ENCODE measurements around the gene RBMS1.

DNA sequence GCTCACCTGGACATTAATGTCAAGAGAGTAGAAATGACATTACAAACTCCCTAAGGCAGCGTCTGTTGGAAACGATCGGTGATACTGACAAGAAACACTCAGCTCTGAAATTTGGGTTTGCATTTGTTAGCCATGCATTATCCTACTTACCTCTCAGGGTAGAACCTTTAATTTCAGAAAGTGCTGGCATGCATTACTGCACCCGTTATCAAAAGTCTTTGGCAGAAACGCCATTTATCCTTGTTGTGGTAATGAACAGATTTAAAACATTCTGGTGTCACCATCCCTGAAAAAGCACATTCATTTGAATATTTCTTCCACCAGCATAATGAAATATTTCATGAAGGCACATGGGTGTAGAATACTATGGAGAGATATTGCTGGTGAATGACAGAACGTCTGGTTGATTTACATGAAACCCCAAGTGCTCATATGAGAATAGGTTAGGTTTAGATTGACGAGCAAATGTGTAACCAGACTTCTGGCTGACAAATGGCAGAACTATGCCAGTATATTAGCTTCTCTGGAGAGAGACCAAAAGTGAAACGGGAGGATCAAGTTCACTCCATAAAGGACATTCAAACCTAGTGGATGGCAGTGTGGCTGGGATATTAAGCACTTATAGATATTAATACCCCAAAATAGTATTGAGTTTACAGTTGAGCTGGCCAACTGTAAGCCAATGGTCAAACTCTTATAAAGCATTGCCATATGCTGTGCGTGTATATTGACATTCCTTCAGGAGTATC is 240.0 kb downstream of the RBMS1 start:
- no peak for TF ChIP-seq TAF1 (CRISPR knock-in tag; IDR thresholded peaks at IDR 0.05)
- TF ChIP-seq SP2 (CRISPR knock-in tag; IDR thresholded peaks at IDR 0.05), result no peak
- no peak for TF ChIP-seq HDAC6 (IDR thresholded peaks at IDR 0.05; ENCODE audit: low read depth, low read length)
- TF ChIP-seq ARNTL (CRISPR knock-in tag; IDR thresholded peaks at IDR 0.05), result no peak
- no peak for TF ChIP-seq ZBTB7A (CRISPR knock-in tag; IDR thresholded peaks at IDR 0.05)
- TF ChIP-seq ZNF24 (IDR thresholded peaks at IDR 0.05), result no peak
- TF ChIP-seq ZNF720 (CRISPR knock-in tag; IDR thresholded peaks at IDR 0.05), result no peak
- TF ChIP-seq ZNF10 (CRISPR knock-in tag; IDR thresholded peaks at IDR 0.05; ENCODE audit: borderline replicate concordance, low read depth), result no peak
- no peak for TF ChIP-seq ZNF264 (CRISPR knock-in tag; IDR thresholded peaks at IDR 0.05)

All from HepG2 (cell line).